ENCODE measurements around the gene BCO1.

The BCO1 gene

GRCh38 chr16:81214745-81215166 lies 23.7 kb upstream of the BCO1 start:
- peaks cover 8% of the 10 kb centered on the region for H3K27me3 Mint-ChIP-seq (ENCODE audit: low read depth, poor library complexity)
- no peak overlapping the region for H3K4me3 Mint-ChIP-seq
- no peak overlapping the region for H3K27ac Mint-ChIP-seq
- no peaks in the 10 kb centered on the region for H3K9me3 Mint-ChIP-seq
- peak; percentile 9 for TF ChIP-seq CTCF (IDR thresholded peaks at IDR 0.05)
- no peaks in the 10 kb centered on the region for H3K36me3 Mint-ChIP-seq (ENCODE audit: low read depth)
- peak; percentile 32 for DNase-seq
- H3K4me1 Mint-ChIP-seq, result peaks cover 8% of the 10 kb centered on the region

- no peak overlapping the region for H3K4me3 Mint-ChIP-seq
- no peak overlapping the region for H3K27ac Mint-ChIP-seq
- H3K36me3 Mint-ChIP-seq (ENCODE audit: low read depth), result no peaks in the 10 kb centered on the region
- TF ChIP-seq CTCF (IDR thresholded peaks at IDR 0.05), result no peak
- no peak for DNase-seq
- H3K9me3 Mint-ChIP-seq, result no peaks in the 10 kb centered on the region
- peaks cover 6% of the 10 kb centered on the region for H3K27me3 Mint-ChIP-seq (ENCODE audit: low read depth, poor library complexity)
- peaks cover 8% of the 10 kb centered on the region for H3K4me1 Mint-ChIP-seq
Observed at GRCh38 chr16:81216114-81216513, 22.4 kb upstream of the BCO1 start.

GRCh38 chr16:81216706-81217105 lies 21.8 kb upstream of the BCO1 start:
- no peak for DNase-seq
- Mint-ChIP-seq H3K27me3 (ENCODE audit: low read depth, poor library complexity) (peaks cover 1% of the 10 kb centered on the region), H3K36me3 (ENCODE audit: low read depth) (no peaks in the 10 kb centered on the region), H3K9me3 (no peaks in the 10 kb centered on the region), H3K27ac (no peak overlapping the region), H3K4me3 (no peak overlapping the region), H3K4me1 (peaks cover 8% of the 10 kb centered on the region)
- TF ChIP-seq CTCF (IDR thresholded peaks at IDR 0.05), result no peak

GRCh38 chr16:81219151-81219550 lies 19.3 kb upstream of the BCO1 start:
- Mint-ChIP-seq H3K9me3 (no peaks in the 10 kb centered on the region), H3K4me1 (no peaks in the 10 kb centered on the region), H3K4me3 (no peak overlapping the region), H3K27me3 (ENCODE audit: low read depth, poor library complexity) (no peaks in the 10 kb centered on the region), H3K27ac (no peak overlapping the region), H3K36me3 (ENCODE audit: low read depth) (no peaks in the 10 kb centered on the region)
- TF ChIP-seq CTCF (IDR thresholded peaks at IDR 0.05), result no peak
- no peak for DNase-seq

GRCh38 chr16:81220349-81220748 lies 18.1 kb upstream of the BCO1 start:
- no peak for TF ChIP-seq CTCF (IDR thresholded peaks at IDR 0.05)
- Mint-ChIP-seq H3K27me3 (ENCODE audit: low read depth, poor library complexity) (peaks cover 4% of the 10 kb centered on the region), H3K27ac (no peak overlapping the region), H3K4me3 (no peak overlapping the region), H3K4me1 (no peaks in the 10 kb centered on the region), H3K36me3 (ENCODE audit: low read depth) (no peaks in the 10 kb centered on the region), H3K9me3 (no peaks in the 10 kb centered on the region)
- DNase-seq, result no peak

GRCh38 chr16:81221731-81222130 lies 16.8 kb upstream of the BCO1 start:
- no peak for DNase-seq
- Mint-ChIP-seq H3K9me3 (no peaks in the 10 kb centered on the region), H3K27ac (no peak overlapping the region), H3K36me3 (ENCODE audit: low read depth) (no peaks in the 10 kb centered on the region), H3K27me3 (ENCODE audit: low read depth, poor library complexity) (peaks cover 4% of the 10 kb centered on the region), H3K4me1 (no peaks in the 10 kb centered on the region), H3K4me3 (no peak overlapping the region)
- TF ChIP-seq CTCF (IDR thresholded peaks at IDR 0.05), result no peak
